GM18868 (cell line): ENCODE measurements around the gene ZBTB20.

Source experiments
- ATAC-seq: cut with Tn5 transposase; IDR thresholded peaks from one replicate; pipeline ENCODE4 v1.9.1; 2021; ENCODE audit warnings: mild to moderate bottlenecking, moderate library complexity; ENCODE audit not compliant: unreplicated experiment

The ZBTB20 gene

GRCh38 chr3:114328345-114328744, 818.7 kb downstream of the ZBTB20 start:
- ATAC-seq: no peak

DNA sequence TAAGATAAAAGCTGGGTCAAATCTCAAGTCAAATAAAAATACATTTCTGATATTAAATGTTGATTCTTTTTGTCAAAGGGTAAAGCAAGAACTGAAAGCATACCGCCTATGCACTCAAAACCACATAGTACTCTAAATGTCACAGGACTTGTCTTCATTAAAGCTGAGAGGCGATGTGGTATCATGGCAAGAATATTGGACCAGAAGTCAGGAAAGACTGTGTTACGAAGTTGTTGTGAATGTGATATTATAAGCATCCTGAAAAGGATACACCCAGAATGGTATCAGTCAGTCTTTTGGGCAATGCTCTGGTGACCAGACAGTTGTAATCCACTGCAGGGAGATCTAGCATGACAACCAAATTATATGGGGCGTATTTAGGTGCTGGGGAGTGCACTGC, 819.4 kb downstream of the ZBTB20 start:
- ATAC-seq: no peak

GRCh38 chr3:114323546-114324254, 823.4 kb downstream of the ZBTB20 start:
- ATAC-seq: no peak

- ATAC-seq: no peak
Observed at GRCh38 chr3:114320246-114320645, 826.8 kb downstream of the ZBTB20 start.

- ATAC-seq: no peak
Observed at GRCh38 chr3:114319453-114319852, 827.6 kb downstream of the ZBTB20 start.

DNA sequence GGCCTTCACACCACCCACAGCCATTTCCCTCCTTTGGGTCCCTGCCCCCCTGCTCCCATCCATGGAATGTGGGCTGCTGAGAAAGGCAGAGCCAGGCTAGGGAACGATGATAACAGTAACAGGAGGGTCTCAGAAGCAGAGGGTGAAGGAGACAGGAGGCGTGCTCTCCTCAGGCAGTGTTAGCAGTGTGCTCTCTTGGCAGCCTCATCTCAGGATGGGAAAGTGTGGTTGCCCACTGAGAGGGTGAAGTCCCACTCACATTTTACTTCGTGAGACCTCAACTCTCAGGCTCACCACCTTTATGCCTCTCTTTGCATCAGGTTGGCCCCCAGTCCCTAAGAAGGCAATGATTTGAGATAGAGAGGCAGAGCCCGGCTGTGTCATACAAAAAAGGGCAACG, 828.8 kb downstream of the ZBTB20 start:
- no peak for ATAC-seq

DNA sequence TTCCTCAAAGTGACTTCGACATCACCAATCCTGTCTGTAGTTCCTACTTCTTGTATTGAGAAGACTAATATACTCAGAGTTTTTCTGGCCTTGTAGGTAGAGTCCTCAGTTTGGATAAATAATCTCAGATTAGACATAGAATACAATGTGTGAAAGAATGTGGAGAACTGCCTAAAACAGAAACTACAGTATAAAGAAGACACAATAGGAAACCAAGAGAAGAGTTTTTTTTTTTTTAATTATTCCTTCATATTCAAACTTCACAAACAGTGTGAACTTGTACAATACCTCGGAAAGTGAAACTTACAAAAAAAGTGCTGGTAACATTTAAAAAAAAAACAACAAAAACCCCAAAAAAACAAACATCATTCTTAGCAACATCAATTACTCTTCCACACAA, 832.8 kb downstream of the ZBTB20 start:
- no peak for ATAC-seq

- no peak for ATAC-seq
Observed at GRCh38 chr3:114313426-114313825, 833.7 kb downstream of the ZBTB20 start.

GRCh38 chr3:114310695-114311094, 836.4 kb downstream of the ZBTB20 start:
- no peak for ATAC-seq

DNA sequence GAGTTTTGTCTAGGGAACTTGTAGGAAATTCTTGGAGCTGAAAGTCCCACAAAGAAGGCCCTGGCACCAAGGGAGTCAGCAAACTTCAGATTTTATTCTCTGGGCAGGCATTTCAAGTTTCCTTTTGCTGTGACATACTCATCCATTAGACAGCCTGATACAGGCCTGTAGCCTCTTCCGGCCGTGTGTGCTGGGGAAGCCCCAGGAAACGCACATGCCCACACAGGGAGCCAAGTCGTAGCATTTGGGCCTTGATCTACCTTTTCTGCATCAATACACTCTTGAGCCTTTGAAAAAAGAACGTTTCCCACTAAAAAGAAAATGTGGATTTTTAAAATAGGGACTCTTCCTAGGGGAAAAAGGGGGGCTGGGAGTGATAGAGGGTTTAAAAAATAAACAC, 838.3 kb downstream of the ZBTB20 start:
- peak; percentile 83 for ATAC-seq

- peak; percentile 15 for ATAC-seq
Observed at GRCh38 chr3:114308377-114308776, 838.7 kb downstream of the ZBTB20 start.

- no peak for ATAC-seq
Observed at GRCh38 chr3:114307832-114308231, 839.3 kb downstream of the ZBTB20 start.

DNA sequence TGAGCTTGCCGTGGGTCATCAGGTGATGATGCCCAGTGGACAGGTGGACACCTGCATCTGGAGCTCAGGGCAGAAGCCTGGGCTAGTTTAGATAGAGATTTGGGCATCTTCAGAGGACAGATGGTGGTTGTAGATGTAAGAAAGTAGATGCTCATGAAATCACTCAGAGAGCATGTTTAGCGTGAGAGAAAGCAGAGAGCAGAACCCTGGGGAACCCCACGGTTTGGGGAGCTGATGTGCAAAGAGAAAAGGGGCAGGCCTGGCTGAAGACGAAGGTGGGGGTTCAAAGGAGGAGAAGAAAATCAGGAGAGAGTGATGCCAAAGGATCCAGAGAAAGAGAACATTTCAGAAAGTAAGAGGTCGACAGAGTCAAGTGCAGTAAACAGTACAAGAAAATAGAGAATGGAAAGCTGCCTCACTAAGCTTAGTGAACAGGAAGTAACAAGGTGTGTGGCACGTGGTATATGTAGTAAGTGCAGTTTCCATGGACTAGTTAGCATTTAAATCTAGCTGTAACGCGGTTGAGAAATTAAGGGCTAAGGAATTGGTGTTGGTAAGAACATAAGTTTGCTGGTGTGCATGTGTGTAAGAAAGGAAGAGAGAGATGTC, 839.8 kb downstream of the ZBTB20 start:
- peak; percentile 61 for ATAC-seq

DNA sequence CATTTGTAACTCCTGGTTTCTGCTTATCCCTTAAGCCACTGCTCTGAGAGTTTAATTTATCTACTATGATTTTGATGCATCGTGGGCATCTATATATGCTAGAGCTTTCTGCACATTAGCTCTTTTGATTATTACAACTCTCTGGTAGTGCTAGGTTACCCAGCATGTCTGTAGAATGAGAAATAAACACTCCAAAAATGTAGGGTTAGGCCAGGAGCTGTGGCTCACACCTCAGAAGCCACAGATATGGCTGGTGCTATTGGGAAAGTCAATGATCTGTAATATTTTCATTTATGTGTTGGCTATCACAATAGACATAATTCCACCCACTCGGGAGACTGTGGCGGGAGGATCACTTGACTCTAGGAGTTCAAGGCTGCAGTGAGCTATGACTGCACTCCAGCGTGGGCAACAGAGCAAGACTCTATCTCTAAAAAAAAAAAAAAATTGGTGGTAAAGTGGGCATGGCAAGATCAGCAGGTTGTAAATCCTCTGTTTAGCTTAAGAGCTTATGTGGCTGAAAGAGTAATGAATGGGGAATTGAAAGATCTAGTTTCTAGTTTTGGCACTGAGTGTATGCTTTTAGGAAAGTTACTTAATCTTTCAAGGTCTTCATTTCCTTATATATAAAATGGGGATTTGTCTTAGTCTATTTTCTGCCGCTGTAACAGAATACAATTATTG, 847.0 kb downstream of the ZBTB20 start:
- peak; percentile 69 for ATAC-seq

DNA sequence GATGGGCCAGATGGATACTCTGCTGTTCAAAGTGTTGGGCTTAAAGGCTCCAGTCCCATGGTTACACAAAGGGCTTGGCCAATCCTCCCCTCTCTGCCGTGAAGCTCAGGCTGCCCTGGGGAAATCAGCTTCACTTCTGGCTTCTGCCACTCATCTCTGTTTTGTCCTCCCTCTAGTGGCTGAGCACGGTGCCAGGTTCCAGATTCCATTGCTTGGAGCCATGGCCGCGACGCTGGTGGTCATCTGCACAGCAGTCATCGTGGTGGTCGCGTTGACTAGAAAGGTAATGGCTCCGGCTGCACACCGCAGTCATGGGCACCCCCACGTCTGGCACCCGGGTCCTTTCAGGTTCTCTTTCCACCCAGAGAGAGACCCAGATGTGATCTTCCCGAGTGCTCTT, 847.7 kb downstream of the ZBTB20 start:
- ATAC-seq: peak; percentile 35

GRCh38 chr3:114295946-114296345, 851.1 kb downstream of the ZBTB20 start:
- no peak for ATAC-seq

GRCh38 chr3:114294940-114295480, 852.1 kb downstream of the ZBTB20 start:
- ATAC-seq: no peak

- ATAC-seq: no peak
Observed at GRCh38 chr3:114293838-114294535, 853.1 kb downstream of the ZBTB20 start, which contains the start of gene TIGIT. Gene TIGIT, plus strand, starts transcription at chr3:114294028. Its CDS starts 34 bp downstream, at chr3:114294062.

DNA sequence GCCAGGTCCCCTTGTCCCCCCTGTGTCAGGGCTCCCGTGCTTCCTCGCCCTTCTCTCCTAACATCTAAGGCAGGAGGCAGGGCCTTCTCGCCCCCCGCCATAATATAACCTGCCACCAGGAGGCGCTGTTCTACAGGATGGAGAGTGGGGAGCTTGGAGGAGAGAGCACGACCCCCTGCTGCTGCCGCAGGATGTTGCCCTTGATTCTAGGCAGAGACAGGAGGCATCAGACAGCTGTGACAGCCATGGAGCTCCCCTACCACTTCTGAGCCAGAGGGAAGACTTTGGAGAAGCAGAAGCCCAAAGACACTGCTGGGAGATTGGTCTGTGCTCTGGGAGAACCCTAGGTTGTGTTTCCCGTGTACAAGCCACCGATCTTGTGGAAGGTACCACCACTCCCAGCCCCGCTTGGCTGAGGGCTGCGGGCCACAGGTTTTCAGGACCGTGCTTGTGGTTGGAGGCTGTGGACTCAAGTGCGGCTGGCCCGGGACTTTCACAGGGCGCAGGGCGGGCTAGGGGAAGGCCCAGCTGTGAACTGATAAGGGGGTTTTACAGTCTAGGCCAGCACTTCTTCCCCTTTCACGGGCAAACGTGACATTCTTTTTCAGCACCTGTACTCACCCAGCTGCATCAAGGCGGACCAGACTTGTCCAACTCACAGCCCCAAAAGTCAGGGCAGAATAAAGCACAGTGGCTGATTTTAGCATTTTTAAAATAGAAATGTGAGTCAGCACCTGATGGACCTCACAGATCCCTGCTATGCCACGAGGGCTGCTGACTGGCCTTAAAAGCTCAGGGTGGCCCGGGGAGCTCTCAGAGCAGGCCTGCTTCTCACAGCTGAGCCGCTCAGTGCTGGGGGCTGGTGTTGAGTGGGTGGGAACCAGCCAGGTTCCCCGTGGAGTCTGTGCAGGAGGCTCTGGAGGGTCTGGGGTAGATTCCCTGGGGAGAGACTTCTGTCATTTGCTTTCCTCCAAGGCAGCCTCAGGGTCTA, 855.9 kb downstream of the ZBTB20 start:
- peak; percentile 91 for ATAC-seq

- ATAC-seq: no peak
Observed at GRCh38 chr3:114286266-114286665, 860.8 kb downstream of the ZBTB20 start.
